Hematopoietic multipotent progenitor cell treated with erythropoietin and hydrocortisone succinate and interleukin-3 and kit ligand, for 6 days (in vitro differentiated cells): Measurements from ENCODE around the gene LEFTY2.

Experiments used
- DNase-seq: peaks from one replicate; pipeline ENCODE4 v3.0.0-alpha.2; 2015

LEFTY2 gene

DNA sequence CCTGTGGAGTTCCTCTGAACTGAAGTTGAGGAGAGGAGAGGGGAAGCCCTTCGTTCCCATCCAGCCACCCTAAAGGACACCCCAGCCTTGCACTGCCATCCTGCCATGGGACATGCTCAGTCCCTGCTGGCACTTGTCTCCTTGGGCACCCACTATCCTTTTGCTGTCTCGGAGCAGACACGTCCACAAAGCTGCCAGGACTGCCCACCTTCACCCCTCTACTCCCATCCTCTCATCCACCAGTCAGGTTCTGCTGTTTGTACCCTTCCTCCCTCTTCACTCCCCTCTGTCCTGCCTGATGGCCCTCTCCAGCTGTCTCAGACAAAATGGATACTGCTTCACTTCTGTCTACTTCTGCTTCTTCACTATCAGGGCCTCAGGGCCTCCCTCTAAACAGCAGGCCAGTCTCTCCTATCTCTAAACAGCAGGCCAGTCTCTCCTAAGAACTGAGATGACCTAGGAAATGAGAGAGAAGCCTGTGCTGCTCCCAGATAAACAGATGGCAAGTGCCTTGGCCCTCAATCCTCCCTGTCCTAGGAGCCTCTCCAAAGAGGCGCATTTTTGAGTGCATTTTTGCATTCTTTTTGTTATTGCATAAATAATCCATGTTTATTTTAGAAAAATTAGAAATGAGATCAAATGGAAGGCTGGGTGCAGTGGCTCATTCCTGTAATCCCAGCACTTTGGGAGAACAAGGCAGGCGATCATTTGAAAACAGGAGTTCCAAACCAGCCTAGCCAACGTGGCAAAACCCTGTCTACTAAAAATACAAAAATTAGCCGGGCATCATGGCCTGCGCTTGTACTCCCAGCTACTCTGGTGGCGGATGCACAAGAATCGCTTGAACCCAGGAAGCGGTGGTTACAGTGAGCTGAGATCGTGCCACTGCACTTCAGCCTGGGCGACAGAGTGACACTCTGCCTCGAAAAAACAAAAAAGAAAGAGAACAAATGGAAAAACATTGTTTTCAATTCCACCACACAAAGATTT, 12.5 kb downstream of the LEFTY2 start:
- DNase-seq: peak; percentile 99

DNA sequence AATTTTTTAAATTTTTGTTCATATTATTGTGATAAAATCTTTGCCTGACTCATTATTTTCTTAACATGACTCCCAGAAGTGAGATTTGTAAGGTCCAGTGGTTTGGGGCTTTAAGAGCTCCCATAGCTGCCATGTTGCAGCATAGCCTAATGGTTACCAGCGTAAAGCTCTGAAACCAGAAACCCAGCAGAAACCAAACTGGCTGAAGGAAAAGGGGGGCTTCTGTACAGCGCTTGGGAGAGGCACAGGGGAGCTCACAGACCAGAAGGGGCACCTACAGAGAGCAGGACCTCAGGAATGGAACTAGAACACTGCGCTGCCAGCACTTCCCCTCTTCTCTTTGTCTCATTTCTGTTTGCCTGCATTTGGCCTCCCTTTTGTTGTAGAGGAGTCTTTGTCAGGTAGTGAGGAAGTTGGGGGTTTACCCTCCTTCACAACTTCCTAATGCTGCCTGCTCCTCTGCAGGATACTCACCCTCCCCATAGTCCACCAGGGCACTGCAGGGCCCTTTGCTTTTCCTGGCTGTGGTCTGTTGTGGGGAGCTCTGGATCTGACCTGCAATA, 14.4 kb downstream of the LEFTY2 start:
- DNase-seq: peak; percentile 56

DNA sequence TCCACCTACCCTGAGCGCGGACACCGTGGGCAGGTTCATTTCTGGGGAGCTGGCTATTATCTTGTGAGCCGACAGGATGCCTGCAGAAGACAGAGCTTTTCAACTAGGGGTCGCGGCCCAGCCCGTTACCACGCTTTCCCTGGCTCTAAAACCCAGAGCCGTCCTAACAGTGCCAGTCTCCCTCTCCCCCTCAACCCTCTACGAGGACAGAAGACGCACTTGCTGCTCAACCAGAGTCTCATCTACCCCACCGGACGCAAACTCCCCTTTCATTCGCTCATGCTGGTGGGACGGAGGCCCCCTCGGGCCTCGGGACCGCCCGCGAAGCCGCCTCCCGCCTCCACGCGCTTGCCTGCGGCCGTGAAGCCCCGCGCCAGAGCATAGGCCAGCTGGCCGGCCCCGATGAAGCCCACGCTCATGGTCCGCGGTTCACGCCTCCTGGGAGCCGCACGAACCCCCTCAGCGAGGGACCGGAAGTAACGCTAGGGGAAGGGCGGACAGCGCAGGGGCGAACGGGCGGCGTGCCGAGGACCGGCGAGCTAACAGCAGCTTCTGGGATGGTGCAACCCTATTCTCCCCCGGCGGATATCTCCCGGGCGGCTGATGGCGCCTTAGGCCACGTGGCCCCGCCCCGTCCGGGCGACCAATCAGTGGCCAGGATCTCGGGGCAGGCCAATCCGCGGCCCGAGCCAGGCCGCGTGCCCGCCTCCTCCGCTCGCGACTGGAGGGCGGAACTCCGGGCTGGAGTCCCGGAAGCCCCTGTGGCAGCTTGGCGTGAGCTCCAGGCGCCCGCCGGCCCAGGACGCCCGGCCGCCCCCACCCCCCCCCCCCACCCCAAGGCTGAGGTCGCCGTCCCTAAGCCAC, 17.1 kb downstream of the LEFTY2 start, which contains the start of gene PYCR2:
PYCR2 (minus strand) TSS at position 559 of the 864 bp plus-strand sequence; CDS start at position 419, 140 bp downstream.
- peak; percentile 97 for DNase-seq

DNA sequence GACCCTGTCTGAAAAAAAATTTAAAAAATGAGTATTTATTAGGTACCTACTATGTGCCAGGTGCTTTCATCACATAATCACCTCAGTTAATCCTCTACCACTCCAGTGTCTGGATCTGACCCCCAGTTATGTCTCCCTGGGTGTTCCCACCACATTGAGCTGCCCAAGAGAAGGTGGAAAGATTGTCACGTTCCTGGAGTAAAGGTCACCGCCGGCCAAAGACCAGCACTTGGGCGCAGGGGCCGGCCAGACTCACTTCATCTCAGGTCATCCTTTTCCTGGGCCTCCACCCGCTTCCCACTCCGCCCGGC, 17.7 kb downstream of the LEFTY2 start:
- no peak for DNase-seq

DNA sequence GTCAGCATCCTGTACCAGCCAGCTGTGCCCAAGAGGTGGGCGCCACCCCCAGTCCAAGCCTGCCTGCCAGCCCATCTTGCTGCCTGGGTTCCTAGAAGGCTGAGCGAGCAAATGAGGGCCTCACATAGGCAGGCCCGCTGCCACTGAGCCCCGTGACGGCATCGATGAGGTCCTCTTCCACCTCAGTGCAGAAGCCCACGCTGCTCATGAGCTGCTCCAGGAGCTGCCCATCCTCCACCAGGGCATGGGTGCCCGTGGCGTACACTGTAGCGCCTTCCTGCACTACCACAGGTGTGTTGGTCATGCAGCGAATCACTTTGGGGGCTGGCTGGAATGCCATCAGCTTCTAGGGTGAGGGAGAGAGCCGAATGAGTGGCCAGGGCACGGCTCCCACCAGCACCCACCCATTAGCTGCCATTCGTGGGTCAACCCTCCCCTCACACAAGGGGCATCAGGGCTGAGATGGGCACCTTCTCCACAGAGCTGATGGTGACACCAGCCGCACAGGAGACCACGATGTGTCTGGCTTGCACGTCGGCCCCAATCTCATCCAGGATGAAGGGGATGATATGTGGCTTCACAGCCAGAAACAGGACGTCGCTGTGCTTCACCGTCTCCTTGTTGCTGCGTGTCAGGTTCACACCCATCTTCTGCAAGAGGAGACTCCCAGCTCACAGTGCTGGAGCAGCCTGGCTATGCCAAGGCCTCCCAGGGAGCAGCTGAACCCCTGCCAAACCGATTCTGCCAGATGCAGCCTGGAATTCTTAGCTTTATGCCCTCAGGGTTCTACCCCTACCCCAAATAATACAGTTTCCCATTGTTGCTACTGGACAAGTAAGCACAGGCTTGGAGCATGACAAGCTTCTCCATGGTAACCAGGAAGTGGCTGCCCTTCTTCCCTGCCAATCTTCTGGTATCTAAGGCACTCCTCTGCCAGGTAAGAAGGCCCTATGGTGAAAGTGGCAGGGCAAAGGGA, 19.0 kb downstream of the LEFTY2 start:
- no peak for DNase-seq

DNA sequence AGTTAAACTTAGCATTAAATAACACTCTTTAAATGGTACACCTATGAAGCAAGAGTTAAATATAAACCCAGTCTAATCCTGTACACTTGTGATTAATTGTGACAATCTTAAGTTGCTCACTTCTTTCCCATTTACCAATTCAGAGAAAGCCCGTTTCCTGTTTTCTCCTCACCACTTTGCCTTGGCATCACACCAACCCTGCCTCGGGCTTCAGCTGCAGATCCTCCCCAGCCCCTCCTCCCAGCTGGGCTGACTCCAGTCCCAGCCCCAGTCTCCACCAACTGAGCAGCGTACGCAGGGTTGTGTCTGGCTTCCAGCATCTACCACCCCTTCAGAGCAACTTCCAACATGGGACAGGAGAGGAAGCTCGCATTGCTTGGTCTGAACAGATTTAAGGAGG, 21.1 kb downstream of the LEFTY2 start:
- peak; percentile 85 for DNase-seq

DNA sequence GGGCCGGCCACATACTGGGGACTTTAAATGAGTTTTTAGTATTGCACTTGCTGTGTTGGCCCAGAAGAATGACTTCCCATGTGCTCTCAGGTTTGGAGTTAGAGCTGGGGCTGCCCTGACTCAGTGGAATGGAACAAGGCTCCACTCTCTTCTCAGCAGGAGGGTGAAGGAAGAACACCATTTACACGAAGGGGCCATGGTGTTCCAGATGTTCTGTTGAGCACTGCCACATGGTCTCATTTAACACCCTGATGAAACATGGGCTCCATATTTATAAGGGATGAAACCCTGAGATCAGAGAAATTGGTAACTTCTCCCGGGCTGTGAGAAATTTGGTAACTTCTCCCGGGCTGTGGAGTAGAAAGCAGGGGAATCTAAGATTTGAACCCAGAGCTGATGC, 22.7 kb downstream of the LEFTY2 start:
- DNase-seq: no peak

DNA sequence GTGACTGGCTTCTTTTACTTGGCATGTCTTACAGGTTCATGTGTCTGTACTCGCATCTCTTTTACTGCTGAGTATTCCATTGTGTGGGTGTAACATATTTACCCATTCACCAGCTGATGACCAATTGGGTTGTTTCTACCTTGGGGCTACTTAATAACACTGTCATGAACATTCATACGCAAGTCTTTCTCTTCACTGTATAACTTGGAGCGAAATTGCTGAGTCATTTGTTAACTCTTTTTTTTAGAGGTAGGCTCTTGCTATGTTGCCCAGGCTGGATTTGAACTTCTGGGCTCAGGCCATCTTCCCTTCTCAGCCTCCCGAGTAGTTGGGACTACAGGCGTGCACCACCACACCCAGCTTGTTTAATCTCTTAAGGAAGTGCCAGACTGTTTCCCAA, 23.5 kb downstream of the LEFTY2 start:
- DNase-seq: no peak

DNA sequence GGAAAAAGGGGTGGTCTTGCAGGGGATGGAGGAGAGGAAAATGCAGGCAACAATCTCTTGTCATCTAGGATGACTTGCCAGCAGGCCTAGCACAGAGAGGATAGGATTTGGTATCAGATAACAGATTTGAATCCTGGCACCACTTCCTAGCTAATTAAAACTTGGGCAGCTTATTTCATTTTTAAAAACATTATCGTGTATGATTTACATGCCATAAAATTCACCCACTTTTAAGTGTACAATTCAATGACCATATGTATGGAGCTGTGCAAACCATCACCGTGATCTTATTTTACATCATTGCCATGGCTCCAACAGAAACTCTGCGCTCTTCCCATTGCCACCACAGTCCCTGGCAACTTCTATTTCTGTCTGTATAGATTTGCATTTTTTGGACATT, 23.9 kb downstream of the LEFTY2 start:
- no peak for DNase-seq

DNA sequence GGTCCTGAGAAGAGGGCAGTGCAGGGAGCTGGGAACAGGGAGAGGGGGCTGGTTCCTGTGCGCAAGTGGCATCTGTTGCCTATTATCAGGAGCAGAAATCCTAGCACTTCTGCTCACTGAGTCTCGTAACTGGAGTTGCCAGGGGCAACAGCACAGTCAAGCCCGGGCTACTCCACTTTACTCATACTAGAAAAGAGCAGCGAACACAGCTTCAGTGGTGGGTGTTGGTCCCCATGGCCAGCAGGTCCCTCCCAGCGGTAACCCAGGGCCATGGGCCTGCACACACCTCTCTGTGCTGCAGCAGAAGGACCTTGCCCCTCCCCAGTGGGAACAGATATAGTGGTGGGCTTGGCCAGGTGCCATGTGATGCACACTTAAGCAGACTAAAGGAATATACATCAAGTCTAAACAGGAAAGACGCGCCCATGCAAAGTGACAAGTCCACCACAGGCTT, 25.5 kb downstream of the LEFTY2 start:
- no peak for DNase-seq

DNA sequence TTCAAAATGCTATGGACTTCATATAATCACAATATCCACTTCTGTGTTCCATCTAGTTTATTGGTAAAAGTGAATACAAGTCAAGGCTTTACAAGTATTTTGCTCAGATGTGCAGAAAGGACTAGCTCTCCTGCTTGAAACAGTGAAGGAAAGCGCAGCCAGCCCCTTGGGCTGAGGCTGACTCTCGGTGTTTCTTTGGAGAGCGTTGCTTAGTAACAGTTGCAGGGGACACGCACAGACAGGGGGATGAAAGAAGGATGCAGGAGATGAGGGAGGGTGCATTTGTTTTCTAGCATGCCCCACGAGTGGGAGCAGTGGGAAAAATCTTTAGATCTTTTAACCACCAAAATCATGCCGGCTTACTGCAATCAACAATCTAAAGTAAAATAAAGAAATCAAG, 26.1 kb downstream of the LEFTY2 start:
- DNase-seq: no peak

DNA sequence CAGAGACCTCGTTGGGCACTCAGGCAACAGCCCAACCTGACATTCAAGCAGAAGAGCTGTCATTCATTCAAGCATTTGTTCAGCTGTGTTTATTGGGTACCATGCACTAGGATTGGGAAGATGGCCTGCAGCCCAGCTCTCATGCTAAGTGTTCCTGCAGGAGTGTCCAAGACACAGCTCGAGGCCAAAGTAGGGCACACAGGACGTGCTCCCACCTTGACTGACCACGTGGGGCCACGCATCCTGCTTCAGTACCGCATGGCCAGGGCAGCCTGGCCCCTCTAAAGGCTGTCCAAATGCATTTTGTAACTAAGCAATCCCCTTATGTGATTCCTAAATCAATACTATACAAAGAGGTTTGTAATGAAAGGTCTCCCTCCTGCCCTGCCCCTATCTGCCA, 26.6 kb downstream of the LEFTY2 start:
- DNase-seq: no peak

DNA sequence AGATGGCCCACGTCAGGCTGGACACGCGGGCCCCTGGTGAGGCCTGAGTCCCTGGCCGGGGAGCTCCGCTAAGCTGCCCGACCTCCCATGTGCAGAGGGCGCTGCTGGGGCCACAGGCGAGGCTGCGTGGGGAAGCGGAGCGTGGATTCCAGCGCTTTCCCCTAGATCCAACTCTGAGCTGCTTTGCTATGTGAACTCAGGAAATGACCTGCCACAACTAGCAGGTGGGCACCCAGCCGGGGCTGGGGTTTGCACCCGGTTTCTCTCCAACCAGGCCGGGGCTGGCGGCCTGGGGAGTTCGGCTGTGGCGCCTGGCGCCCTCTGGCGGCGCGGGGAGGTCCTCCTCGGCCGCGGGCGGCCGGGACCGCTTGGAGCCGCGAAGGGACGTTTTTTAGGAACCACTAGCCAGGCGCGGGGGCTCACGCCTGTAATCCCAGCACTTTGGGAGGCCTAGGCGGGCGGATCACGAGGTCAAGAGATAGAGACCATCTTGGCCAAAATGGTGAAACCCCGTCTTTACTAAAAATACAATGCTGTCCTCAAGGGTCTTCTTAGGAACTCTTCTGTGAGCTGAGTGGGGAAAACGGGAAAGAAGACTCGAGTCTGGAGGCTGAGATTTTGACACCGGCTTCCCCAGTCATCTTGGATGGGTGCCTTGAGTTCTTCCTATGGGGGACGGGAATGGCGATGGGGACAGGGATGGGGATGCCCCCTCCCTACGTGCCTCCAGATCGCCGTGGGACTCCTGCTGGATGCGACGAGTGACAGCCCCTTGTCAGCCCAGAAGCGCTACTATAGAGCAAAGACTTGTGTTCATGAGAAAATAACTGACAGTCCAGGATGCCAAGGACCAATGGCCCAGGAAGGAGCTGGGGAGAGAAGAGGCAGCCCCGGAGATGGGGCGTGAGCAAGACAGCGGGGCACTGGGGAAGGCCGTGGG, 29.6 kb downstream of the LEFTY2 start:
- DNase-seq: peak; percentile 73

DNA sequence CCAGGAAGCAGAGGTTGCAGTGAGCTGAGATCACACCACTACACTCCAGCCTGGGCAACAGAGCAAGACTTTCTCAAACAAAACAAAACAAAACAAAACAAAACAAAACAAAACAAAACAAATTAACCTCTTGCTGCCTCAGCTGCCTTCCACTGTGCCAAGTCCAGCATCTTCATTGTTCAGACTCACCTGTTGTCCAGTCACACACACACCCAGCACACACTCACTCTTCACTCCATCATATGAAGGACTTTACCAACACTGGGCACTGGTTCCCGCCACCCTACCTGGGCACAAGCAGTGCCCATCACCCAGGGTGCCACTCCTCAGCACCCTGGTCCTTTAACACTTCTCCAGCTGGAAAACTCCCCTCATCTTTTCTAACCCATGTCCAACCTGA, 31.5 kb downstream of the LEFTY2 start:
- DNase-seq: no peak

DNA sequence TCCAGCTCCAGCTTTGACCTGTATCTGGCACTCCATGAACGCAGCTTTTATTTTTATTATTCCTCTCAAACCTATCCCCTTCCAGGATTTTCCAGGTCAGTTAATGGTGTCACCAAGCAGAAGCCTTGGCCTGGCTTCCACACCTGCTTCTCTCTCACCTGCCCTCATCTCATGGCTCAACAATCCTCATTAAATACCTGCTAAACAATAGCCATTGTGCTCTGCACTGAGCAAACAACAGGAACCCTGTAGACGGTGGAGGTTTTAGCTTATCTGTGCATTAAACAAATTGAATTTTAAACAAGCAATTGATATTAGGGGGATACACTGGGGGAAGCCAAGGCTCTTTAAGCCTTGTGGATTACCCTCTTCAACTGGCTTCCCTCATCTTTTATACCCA, 32.2 kb downstream of the LEFTY2 start:
- DNase-seq: no peak

DNA sequence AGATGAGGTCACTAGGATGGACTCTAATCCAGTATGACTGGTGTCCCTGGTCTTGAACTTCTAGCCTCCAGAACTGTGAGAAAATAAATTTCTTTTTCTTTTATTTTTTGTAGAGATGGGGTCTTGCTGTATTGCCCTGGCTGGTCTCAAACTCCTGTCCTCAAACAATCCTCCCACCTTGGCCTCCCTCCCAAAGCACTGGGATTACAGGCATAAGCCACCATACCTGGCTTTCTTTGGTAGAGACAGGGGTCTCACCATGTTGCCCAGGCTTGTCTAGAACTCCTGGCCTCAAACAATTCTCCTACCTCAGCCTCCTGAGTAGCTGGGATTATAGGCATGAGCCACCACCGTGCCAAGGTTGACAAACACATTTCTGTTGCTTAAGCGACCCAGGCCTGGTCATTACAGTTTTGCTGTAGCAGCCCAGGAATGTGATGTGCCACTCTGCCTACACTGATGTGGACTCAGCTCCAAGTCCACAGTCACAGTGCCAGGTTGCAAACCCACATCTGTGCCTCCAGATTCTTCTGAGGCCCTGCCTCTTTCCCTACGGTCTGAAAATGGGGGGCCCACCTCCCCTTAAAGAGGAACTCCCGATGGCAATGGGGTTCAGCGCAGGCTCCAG, 32.9 kb downstream of the LEFTY2 start:
- DNase-seq: no peak

DNA sequence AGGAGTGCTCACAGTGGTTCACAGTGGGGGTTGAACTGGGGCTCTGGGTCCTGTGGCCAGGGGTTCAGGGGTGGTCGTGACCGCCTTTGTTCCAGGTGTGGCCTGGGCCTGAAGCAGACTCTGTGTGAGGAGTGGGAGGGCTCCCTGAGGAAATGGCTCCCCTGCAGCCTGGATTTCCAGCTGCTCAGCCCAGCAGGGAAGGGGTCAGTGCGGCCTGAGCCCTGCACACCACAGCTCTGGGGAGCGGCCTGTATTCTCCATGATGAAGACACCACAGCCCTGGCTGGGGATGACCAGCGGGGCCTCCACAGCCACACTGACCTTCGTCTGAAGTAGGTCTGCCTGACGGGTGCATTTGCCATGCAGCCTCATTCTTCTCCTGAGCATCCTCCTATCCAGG, 33.7 kb downstream of the LEFTY2 start:
- no peak for DNase-seq

DNA sequence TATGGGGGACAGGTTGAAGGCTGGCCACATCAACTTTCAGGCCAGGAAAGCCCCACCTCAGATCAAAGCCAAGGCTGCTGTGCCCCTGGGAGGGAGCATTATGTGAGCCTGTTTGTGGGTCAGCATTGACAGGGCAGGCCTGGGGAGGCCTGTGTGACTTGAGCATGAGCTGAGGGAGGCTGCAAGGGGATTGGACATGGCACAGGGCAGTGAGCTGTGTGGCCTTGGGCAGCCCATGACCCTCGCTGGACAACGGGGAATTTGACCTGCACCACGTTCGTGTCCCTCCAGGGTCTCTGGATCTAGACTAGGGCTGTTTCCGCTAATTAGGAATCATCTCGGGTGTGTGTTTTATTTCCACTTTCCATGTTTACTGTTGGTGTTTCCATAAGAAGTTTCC, 34.6 kb downstream of the LEFTY2 start:
- no peak for DNase-seq

DNA sequence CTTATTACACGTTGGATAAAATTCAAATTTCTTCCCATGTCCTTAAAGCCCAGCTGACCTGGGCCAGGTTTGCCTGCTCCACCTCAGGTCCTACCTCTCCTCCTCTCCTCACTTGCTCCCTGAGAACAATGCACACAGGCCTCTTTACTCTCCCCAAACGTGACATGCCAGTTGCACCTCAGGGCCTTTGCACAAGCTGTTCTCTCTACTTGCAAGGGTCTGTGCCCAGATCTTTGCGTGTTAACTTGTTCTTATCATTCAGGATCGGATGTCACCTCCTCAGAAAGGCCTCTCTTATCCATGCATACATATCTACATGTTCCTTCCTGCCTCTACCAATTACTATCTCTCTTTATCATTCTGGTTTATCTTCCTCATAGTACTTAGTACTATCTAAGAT, 37.4 kb downstream of the LEFTY2 start:
- DNase-seq: no peak
